GM19023 (cell line): ENCODE results near the gene DND1.
A peak's percentile ranks its signal among the peaks of the same experiment; 100 is the strongest.
"Not testable (repeated sequence)": the region's sequence is repeated elsewhere in the genome, so short reads cannot be mapped to it uniquely, and the experiment has no call there.

ENCODE experiments used
- ATAC-seq: cut with Tn5 transposase; IDR thresholded peaks from one replicate; pipeline ENCODE4 v1.9.1; 2021; ENCODE audit warnings: mild to moderate bottlenecking, moderate library complexity; ENCODE audit not compliant: unreplicated experiment

DND1 gene

GRCh38 chr5:140631831-140632365 lies 41.5 kb downstream of the DND1 start:
- ATAC-seq: peak; percentile 45

- no peak for ATAC-seq
Observed at GRCh38 chr5:140631036-140631417, 42.3 kb downstream of the DND1 start.

- no peak for ATAC-seq
Observed at GRCh38 chr5:140630292-140631035, 42.9 kb downstream of the DND1 start.

GRCh38 chr5:140628711-140629110 lies 44.7 kb downstream of the DND1 start:
- ATAC-seq: no peak

DNA sequence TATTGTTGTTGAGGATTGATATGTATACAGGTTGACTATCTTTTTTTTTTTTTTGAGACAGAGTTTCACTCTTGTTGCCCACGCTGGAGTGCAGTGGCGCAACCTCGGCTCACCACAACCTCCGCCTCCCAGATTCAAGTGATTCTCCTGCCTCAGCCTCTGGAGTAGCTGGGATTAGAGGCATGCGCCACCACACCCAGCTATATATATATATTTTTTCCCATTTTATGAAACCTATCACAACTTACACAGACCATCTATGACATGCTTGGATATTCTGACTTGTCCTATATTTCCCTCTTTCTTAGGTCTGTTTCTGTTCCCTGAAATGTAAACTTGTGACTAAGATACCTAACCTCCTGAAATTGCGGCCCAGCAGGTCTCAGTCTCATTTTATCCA lies 45.4 kb downstream of the DND1 start:
- no peak for ATAC-seq

DNA sequence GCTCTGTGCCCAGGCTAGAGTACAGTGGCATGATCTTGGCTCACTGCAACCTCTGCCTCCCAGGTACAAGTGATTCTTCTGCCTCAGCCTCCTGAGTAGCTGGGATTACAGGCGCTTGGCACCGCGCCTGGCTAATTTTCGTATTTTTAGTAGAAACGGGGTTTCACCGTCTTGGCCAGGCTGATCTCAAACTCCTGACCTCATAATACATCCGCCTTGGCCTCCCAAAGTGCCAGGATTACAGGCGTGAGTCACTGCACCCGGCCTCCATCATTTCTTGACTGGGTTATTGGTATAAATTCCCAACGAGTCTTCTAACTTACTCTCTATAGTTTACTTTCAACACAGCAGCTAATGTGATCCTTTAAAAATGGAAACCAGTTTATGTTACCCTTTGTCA lies 48.5 kb downstream of the DND1 start:
- ATAC-seq: not testable (repeated sequence)

DNA sequence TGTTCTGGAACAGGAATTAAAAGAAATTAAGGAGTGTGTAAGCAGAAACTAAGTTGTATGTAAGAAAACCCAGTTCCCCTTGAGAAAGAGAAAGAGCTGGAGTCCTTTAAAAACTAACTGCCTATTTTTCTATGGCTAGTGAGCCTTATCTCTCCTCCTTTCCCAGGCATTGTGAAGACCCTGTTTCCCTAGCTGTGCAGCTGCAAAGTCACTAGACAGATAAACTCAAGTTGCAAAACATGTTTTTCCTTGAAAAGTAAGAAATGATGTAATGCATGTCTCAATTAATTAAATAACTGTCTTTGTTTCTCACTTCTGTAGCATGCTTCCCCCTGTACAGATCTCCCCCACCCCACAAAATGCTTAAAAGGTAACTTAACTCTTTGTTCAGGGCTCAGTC lies 50.3 kb downstream of the DND1 start:
- not testable (repeated sequence) for ATAC-seq

DNA sequence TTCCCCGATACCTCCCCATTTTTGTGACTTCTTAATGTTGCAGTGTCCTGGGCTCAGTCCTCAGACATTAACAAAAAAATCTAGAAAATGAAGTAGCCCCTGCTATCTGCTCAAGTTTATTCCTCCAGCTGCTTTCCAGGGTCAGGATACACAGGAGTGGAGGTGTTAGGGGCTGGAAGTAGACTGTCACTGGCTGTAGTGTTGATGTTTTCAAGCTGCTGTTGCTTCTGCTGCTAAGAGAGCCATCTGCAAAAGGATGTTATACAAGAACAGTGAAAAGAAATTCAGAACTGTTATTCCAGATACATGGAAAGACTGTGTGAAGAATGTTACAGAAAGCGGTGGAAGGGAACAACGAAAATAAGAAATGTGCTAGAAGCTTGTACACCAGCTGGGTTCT lies 51.1 kb downstream of the DND1 start:
- ATAC-seq: no peak
